GM19395 (cell line): ENCODE results near the gene PACSIN1.

ENCODE experiments used
- ATAC-seq: cut with Tn5 transposase; IDR thresholded peaks from one replicate; pipeline ENCODE4 v1.9.1; 2021; ENCODE audit warnings: mild to moderate bottlenecking, moderate library complexity; ENCODE audit not compliant: unreplicated experiment

The PACSIN1 gene

GRCh38 chr6:34543421-34543820 lies 77.5 kb downstream of the PACSIN1 start:
- no peak for ATAC-seq

DNA sequence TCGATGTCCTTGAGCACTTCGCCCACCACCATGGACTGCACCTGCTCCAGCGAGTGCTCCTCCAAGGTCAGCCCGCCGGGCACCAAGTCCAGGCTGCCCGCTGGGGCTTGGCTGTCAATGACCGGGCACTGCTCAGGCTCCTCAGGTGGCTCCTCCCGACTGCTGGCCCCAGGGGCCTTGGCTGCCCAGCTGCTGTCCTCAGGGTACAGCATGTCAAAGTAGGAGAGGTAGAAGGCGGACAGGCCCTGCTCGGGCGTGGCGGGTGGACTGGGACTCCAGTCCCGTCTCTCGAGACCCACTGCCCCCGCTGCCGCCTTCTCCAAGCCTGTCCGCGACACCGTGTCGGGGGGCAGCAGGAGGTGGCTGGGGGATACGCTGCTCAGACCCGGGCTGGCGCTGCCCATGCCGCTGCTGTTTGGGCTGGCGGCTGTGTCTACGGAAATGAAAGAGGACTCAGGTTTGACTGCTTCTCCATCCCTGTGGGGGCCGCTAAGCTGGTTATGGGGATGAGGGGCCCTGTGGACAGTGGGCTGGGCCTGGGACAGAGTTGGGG lies 78.3 kb downstream of the PACSIN1 start:
- ATAC-seq: no peak

GRCh38 chr6:34544776-34545471 lies 79.0 kb downstream of the PACSIN1 start:
- no peak for ATAC-seq

GRCh38 chr6:34546551-34547321 lies 80.9 kb downstream of the PACSIN1 start:
- no peak for ATAC-seq

- no peak for ATAC-seq
Observed at GRCh38 chr6:34547701-34548644, 82.1 kb downstream of the PACSIN1 start.

DNA sequence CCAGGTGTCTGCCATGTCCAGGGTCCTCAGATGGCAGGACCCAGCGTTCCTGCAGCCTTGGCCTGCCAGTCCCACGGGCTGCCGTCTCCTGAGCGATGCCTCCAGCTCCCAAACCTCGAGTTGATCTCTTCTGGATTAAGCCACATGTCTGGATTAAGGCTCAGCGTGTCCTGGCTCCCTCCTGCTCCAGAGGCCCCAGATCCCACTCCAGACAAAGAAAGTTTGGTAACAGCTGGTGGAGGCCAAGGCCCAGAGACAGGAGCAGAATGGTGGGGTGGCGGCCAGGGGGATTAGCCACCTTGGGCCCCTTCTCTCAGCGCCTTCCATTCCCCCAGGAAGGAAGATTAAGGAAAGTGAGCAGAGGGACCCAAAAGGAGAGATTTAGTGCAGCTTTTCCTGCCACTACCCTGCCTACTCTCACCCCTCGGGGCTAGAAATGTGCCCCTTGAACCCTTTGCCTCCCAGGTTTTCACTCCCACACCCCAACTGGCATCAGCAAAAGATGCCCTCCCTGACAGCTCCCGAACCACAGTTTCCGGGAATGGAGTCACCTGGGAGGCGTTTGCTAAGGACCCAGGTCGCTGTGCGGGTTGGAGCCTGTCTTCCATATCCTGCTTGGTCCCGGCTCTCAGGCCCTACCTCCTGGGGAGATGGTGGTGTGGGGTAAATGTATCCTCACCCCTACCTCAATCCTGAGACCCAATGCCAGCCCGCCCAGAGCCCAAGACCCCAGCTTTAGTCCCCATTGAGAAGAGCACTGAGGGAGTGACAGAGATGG lies 83.3 kb downstream of the PACSIN1 start:
- ATAC-seq: no peak

- no peak for ATAC-seq
Observed at GRCh38 chr6:34549804-34550202, 83.9 kb downstream of the PACSIN1 start.

DNA sequence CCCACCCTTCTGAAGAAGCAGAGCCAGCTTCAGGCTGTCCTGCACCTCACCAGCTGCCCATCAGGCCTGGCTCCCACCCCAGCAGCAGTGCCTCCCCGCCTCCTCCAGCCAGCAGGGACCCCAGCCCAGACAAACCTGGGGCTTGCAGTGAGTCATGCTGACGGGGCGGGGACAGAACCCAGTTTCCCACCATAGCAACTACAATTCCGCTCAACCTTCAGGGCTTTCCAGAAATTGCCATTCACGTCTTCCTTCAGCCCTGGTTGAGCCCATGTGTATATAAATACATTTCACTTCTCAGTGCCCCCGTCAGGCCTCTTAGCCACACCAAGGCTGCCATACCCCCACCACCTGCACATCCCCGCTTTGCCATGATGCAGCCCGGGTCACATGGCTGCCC lies 85.8 kb downstream of the PACSIN1 start:
- no peak for ATAC-seq

GRCh38 chr6:34552620-34553019 lies 86.7 kb downstream of the PACSIN1 start:
- ATAC-seq: no peak

GRCh38 chr6:34553146-34553545 lies 87.3 kb downstream of the PACSIN1 start:
- ATAC-seq: no peak

DNA sequence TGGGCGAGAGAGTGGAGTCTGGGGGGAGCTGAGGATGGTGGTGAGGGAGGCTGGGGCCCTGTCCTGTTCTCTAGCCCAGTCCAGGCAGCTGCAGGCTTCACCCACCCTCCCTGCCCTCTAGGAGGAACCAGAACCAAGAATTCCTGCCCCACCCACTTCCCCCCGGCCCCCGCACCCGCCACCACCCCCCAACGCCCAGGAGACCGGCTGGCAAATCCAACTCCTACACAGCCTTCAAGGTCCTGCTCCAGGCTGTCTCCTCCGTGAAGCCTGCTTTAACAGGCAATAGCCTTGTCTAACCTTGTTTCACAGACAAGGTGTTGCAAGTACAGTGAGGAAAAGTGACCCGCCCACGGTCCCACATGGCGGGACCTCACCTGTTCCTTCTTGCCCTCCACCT lies 87.9 kb downstream of the PACSIN1 start:
- no peak for ATAC-seq

DNA sequence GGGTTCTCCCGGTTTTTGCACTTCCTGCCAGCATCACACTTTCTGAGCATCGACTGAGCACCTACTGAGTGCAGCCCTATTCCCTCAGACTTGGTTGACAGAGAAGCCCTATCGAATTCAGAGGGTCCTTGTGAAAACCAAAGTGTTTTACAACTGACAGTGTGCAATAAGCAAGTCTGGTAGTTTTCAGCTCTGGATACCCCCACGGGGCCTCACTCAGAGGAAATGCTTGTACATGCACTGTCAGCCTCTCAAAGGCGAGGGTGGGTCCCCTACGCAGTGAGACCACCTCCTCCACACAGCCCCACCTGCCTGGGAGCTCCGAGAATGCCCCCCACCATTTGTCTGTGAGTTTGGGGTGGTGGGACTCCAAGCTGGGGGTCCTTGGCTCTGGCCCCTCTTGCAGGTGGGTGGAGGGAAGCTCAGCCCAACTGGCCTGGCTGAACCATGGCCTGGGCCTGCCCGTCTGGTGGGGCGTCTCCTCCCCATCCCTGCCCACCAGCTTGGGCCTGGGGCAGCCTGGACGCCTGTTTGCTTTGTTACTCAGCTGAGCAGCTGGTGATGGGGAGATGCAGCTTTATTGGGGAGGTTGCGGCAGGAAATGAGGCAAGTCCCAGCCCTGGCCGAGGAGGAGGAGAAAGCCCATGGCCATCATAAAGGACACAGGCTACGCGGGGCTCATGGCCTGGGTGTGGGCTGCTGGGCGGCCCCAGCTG lies 88.6 kb downstream of the PACSIN1 start:
- no peak for ATAC-seq

GRCh38 chr6:34555007-34555322 lies 89.1 kb downstream of the PACSIN1 start:
- no peak for ATAC-seq

GRCh38 chr6:34555328-34555727 lies 89.5 kb downstream of the PACSIN1 start:
- no peak for ATAC-seq

- no peak for ATAC-seq
Observed at GRCh38 chr6:34556031-34556471, 90.2 kb downstream of the PACSIN1 start, which contains the start of gene SPDEF. Gene SPDEF, minus strand, starts transcription at chr6:34556329. Its CDS starts 11,874 bp downstream, at chr6:34544455.

GRCh38 chr6:34556493-34556892 lies 90.6 kb downstream of the PACSIN1 start:
- no peak for ATAC-seq

DNA sequence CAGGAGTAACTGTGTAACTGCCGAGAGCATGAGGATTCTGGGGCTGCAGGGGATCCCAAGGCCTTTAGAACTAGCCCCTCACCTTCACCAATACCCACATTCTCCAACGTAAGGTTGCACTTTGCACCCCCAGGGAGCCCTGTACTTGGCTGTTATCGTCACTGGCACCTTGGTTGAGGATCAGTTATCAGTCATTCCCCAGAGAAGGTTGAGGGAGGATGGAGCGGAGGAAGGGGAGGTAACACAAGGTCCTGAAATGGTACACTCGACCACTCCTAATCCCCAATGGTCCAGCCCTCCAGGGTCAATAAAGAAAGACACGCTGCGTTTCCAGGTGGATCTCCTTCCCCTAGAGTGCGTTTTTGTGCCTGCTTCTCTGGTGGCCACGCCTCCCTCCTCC lies 91.4 kb downstream of the PACSIN1 start:
- ATAC-seq: no peak

DNA sequence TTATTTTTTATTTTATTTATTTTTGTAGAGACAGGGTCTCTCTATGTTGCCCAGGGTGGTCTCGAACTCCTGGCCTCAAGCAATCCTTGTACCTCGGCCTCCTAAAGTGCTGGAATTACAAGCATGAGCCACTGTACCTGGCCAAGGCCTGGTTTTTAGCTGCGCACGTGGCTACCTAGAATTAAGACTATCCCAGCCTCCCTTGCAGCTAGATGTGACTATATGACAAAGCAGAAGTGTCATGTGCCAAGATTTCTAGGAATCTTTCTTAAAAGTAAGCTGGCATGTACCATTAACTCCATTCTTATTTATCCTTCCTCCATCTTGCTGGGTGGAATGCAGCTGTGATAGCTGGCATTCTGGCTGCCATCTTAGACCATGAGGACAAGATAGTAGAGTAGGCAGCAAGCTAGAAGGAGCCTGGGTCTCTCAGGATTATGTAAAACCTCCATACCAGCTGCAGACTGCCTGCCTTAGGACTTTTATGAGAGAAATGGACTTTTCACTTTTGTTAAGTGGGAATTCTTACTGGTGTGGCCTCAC lies 92.4 kb downstream of the PACSIN1 start:
- no peak for ATAC-seq

GRCh38 chr6:34559651-34560365 lies 93.9 kb downstream of the PACSIN1 start:
- ATAC-seq: no peak
